Measurements from ENCODE around the gene UPF3B. TPM values are rescaled to one million over a fixed set of nuclear protein-coding genes. Genes with fewer than 3 reads are reported as not detected.
"Not testable (repeated sequence)": the region's sequence is repeated elsewhere in the genome, so short reads cannot be mapped to it uniquely, and the experiment has no call there.

The UPF3B gene
- total RNA-seq, 1 experiment from 2014 or later = 17.2 TPM

- H3K36me3 Mint-ChIP-seq (ENCODE audit: insufficient read depth, unreplicated experiment) = no peaks in the 10 kb centered on the region
- H3K9me3 Mint-ChIP-seq (ENCODE audit: low read depth, unreplicated experiment) = no peaks in the 10 kb centered on the region
- no TSS peak for BruUV-seq (replicated peaks)
- no peaks in the 10 kb centered on the region for H3K27me3 Mint-ChIP-seq (ENCODE audit: unreplicated experiment)
- no peaks in the 10 kb centered on the region for H3K4me1 Mint-ChIP-seq (ENCODE audit: low read depth, unreplicated experiment)
- CTCF ChIA-PET = no interaction called here
- intact Hi-C loops (cut with micrococcal nuclease; ENCODE audit: unreplicated experiment) = no loop called here
- no peak for DNase-seq
- TF ChIP-seq CTCF (IDR thresholded peaks at IDR 0.05; ENCODE audit: unreplicated experiment) = no peak
- H3K4me3 Mint-ChIP-seq (ENCODE audit: low read depth, unreplicated experiment) = no peak overlapping the region
- no peak overlapping the region for H3K27ac Mint-ChIP-seq (ENCODE audit: unreplicated experiment)
These were observed 36.5 kb downstream of the UPF3B start for GRCh38 chrX:119816300-119816699.

GRCh38 chrX:119809185-119809666 is 43.5 kb downstream of the UPF3B start:
- intact Hi-C loops (cut with micrococcal nuclease; ENCODE audit: unreplicated experiment) = no loop called here
- CTCF ChIA-PET = interaction anchor here (0.6 kb wide), 1 partner anchor 297 kb away, joined by 3 read pairs; no protein-coding TSS in a partner anchor
- BruUV-seq (replicated peaks) = no TSS peak
- no peak for DNase-seq
- Mint-ChIP-seq H3K27ac (ENCODE audit: unreplicated experiment) (no peak overlapping the region), H3K9me3 (ENCODE audit: low read depth, unreplicated experiment) (no peaks in the 10 kb centered on the region), H3K4me1 (ENCODE audit: low read depth, unreplicated experiment) (no peaks in the 10 kb centered on the region), H3K36me3 (ENCODE audit: insufficient read depth, unreplicated experiment) (no peaks in the 10 kb centered on the region), H3K4me3 (ENCODE audit: low read depth, unreplicated experiment) (no peak overlapping the region), H3K27me3 (ENCODE audit: unreplicated experiment) (no peaks in the 10 kb centered on the region)
- TF ChIP-seq CTCF (IDR thresholded peaks at IDR 0.05; ENCODE audit: unreplicated experiment) = no peak

GRCh38 chrX:119808461-119808860 is 44.3 kb downstream of the UPF3B start:
- DNase-seq; intact Hi-C loops (cut with micrococcal nuclease; ENCODE audit: unreplicated experiment); H3K4me1 Mint-ChIP-seq (ENCODE audit: low read depth, unreplicated experiment); H3K9me3 Mint-ChIP-seq (ENCODE audit: low read depth, unreplicated experiment); BruUV-seq (replicated peaks); H3K27ac Mint-ChIP-seq (ENCODE audit: unreplicated experiment); H3K4me3 Mint-ChIP-seq (ENCODE audit: low read depth, unreplicated experiment); H3K27me3 Mint-ChIP-seq (ENCODE audit: unreplicated experiment); CTCF ChIA-PET; H3K36me3 Mint-ChIP-seq (ENCODE audit: insufficient read depth, unreplicated experiment): not testable (repeated sequence)

DNA sequence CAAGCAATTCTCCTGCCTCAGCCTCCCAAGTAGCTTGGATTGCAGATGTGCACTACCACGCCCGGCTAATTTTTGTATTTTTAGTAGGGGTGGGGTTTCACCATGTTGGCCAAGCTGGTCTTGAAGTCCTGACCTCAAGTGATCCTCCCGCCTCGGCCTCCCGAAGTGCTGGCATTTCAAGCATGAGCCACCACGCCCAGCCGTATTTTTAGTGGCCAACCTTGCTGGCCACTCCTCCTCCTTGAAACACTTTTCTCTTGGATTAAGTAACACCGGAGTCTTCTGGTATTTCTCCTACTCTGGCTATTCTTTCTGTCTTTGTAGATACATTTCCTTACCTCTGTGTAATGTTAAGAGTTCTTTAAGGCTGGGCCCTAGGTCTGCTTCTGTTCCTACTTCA is 50.2 kb downstream of the UPF3B start:
- Mint-ChIP-seq H3K9me3 (ENCODE audit: low read depth, unreplicated experiment) (peaks cover 4% of the 10 kb centered on the region), H3K4me1 (ENCODE audit: low read depth, unreplicated experiment) (peaks cover 6% of the 10 kb centered on the region), H3K27ac (ENCODE audit: unreplicated experiment) (no peak overlapping the region), H3K36me3 (ENCODE audit: insufficient read depth, unreplicated experiment) (no peaks in the 10 kb centered on the region), H3K4me3 (ENCODE audit: low read depth, unreplicated experiment) (no peak overlapping the region), H3K27me3 (ENCODE audit: unreplicated experiment) (peaks cover 13% of the 10 kb centered on the region)
- intact Hi-C loops (cut with micrococcal nuclease; ENCODE audit: unreplicated experiment) = no loop called here
- no peak for TF ChIP-seq CTCF (IDR thresholded peaks at IDR 0.05; ENCODE audit: unreplicated experiment)
- no TSS peak for BruUV-seq (replicated peaks)
- no peak for DNase-seq
- CTCF ChIA-PET = interaction anchor here (0.7 kb wide), 1 partner anchor 140 kb away, joined by 4 read pairs; no protein-coding TSS in a partner anchor

All from Calu3 (cell line).